H1 (cell line): ENCODE measurements around the gene PRICKLE2. TPM values are rescaled to one million over a fixed set of nuclear protein-coding genes. Genes with fewer than 3 reads are reported as not detected.

Experiments
- CTCF ChIA-PET: fragments of 300-600 bp; sonication (Branson Sonifier 250); formaldehyde crosslinking; loops from one replicate; lab custom pipeline; 2021; ENCODE audit not compliant: partially characterized antibody; lab: Charles Lee
- POLR2A ChIA-PET: fragments of 300-600 bp; sonication (Branson Sonifier 250); formaldehyde crosslinking; loops from one replicate; lab custom pipeline; 2021; ENCODE audit warnings: inconsistent platforms; ENCODE audit not compliant: partially characterized antibody; lab: Charles Lee
- DNase-seq, 2 experiments: peaks; one replicate each; pipeline versions ENCODE4 v3.0.0 to v3.0.0-alpha.2; 2010 to 2022; ENCODE audit warnings: low spot score in 2 of 2, low read depth in 1 of 2, mixed read lengths in 1 of 2
- FAIRE-seq: peaks from 2 replicates; lab custom pipeline; 2011; peaks lifted over from hg19 to GRCh38; lab: Jason Lieb, UNC
- H2AFZ ChIP-seq: 2 replicates; pipeline ENCODE4 v1.8.1; 2012; ENCODE audit warnings: low read length, inconsistent platforms
- H2AK5ac ChIP-seq: 2 replicates; pipeline ENCODE4 v1.6.1; 2013; ENCODE audit warnings: low read depth, low read length
- H2BK120ac ChIP-seq: replicated peaks from 2 replicates; pipeline ENCODE3; 2013; ENCODE audit warnings: low read depth, low read length, inconsistent platforms
- H2BK12ac ChIP-seq: 2 replicates; pipeline ENCODE4 v1.6.1; 2013; ENCODE audit warnings: low read depth, low read length
- H2BK15ac ChIP-seq: 2 replicates; pipeline ENCODE4 v1.6.1; 2013; ENCODE audit warnings: low read length
- H2BK20ac ChIP-seq: 2 replicates; pipeline ENCODE4 v1.6.1; 2013; ENCODE audit warnings: low read length
- H2BK5ac ChIP-seq: 2 replicates; pipeline ENCODE4 v1.6.1; 2013; ENCODE audit warnings: low read depth, low read length
- H3K14ac ChIP-seq: 2 replicates; pipeline ENCODE4 v1.6.1; 2013; ENCODE audit warnings: inconsistent platforms; ENCODE audit not compliant: insufficient read length
- H3K18ac ChIP-seq: 2 replicates; pipeline ENCODE4 v1.6.1; 2013; ENCODE audit warnings: low read length; ENCODE audit errors: extremely low read depth
- H3K23ac ChIP-seq: 2 replicates; pipeline ENCODE4 v1.6.1; 2013; ENCODE audit warnings: inconsistent platforms; ENCODE audit not compliant: insufficient read length
- H3K23me2 ChIP-seq: 2 replicates; pipeline ENCODE4 v1.6.1; 2013; ENCODE audit warnings: low read depth, low read length
- H3K27ac ChIP-seq: 2 replicates; pipeline ENCODE4 v1.6.1; 2011; ENCODE audit warnings: low read depth, low read length, inconsistent platforms
- H3K27me3 ChIP-seq, 4 experiments: replicated peaks in 1 of 4; 1 replicate in 1 of 4; 2 replicates in 3 of 4; pipeline versions ENCODE4 v1.6.1 to v1.8.1; 2011 to 2013; ENCODE audit warnings: low read length in 3 of 4, mild to moderate bottlenecking in 3 of 4, inconsistent platforms in 2 of 4, mixed read lengths in 2 of 4, moderate library complexity in 1 of 4; ENCODE audit not compliant: control insufficient read depth in 3 of 4, insufficient read depth in 3 of 4; ENCODE audit errors: extremely low read depth in 1 of 4
- H3K36me3 ChIP-seq, 4 experiments: 2 replicates each; pipeline versions ENCODE4 v1.6.1 to v1.8.1; 2011 to 2013; ENCODE audit warnings: mild to moderate bottlenecking in 4 of 4, low read length in 3 of 4, moderate library complexity in 2 of 4, control low read depth in 1 of 4, inconsistent platforms in 1 of 4; ENCODE audit not compliant: insufficient read depth in 4 of 4, control insufficient read depth in 2 of 4
- H3K4ac ChIP-seq: replicated peaks from 2 replicates; pipeline ENCODE3; 2013; ENCODE audit warnings: low read length, low read depth, mixed read lengths, inconsistent platforms; ENCODE audit not compliant: insufficient read length
- H3K4me1 ChIP-seq, 4 experiments: replicated peaks in 1 of 4; 1 replicate in 1 of 4; 2 replicates in 3 of 4; pipeline versions ENCODE4 v1.6.1 to v1.8.1; 2011 to 2013; ENCODE audit warnings: low read length in 3 of 4, inconsistent platforms in 2 of 4, mixed read lengths in 1 of 4; ENCODE audit not compliant: insufficient read depth in 4 of 4, control insufficient read depth in 3 of 4
- H3K4me2 ChIP-seq, 2 experiments: 2 replicates each; pipeline versions ENCODE4 v1.6.1 to v1.8.1; 2011 to 2013; ENCODE audit warnings: low read depth in 2 of 2, low read length in 2 of 2, control low read depth in 1 of 2, inconsistent platforms in 1 of 2, mild to moderate bottlenecking in 1 of 2; ENCODE audit not compliant: insufficient read depth in 1 of 2
- H3K4me3 ChIP-seq, 4 experiments: fragments of 200-600, 300-600 bp in 1 of 4; sonication (generic), shearing (Covaris generic), sonication (Bioruptor Twin) in 1 of 4; 2 replicates each; pipeline versions ENCODE4 v1.5.1 to v1.8.1; 2011 to 2016; ENCODE audit warnings: low read length in 4 of 4, low read depth in 3 of 4, control low read depth in 2 of 4, inconsistent platforms in 2 of 4, mild to moderate bottlenecking in 2 of 4, mixed read lengths in 1 of 4, moderate library complexity in 1 of 4; ENCODE audit not compliant: insufficient read depth in 2 of 4; ENCODE audit errors: extremely low read depth in 1 of 4
- H3K56ac ChIP-seq: replicated peaks from 2 replicates; pipeline ENCODE3; 2013; ENCODE audit warnings: low read depth, mild to moderate bottlenecking, mixed read lengths, low read length, inconsistent platforms; ENCODE audit not compliant: insufficient read length
- H3K79me1 ChIP-seq: 2 replicates; pipeline ENCODE4 v1.6.1; 2013; ENCODE audit warnings: low read depth, low read length, control low read depth
- H3K79me2 ChIP-seq, 2 experiments: 2 replicates each; pipeline versions ENCODE4 v1.6.1 to v1.8.1; 2012 to 2013; ENCODE audit warnings: low read length in 2 of 2, mild to moderate bottlenecking in 2 of 2, inconsistent platforms in 1 of 2; ENCODE audit not compliant: insufficient read depth in 2 of 2, control insufficient read depth in 1 of 2
- H3K9ac ChIP-seq, 4 experiments: replicated peaks in 1 of 4; 1 replicate in 1 of 4; 2 replicates in 3 of 4; pipeline versions ENCODE4 v1.6.1 to v1.8.1; 2011 to 2013; ENCODE audit warnings: low read depth in 3 of 4, low read length in 3 of 4, control low read depth in 2 of 4, mild to moderate bottlenecking in 2 of 4, moderate library complexity in 2 of 4, inconsistent platforms in 1 of 4; ENCODE audit errors: extremely low read depth in 1 of 4
- H3K9me3 ChIP-seq, 2 experiments: 2 replicates each; pipeline versions ENCODE4 v1.6.1 to v1.8.1; 2012 to 2013; ENCODE audit warnings: mild to moderate bottlenecking in 2 of 2, moderate library complexity in 2 of 2, control low read depth in 1 of 2, inconsistent platforms in 1 of 2, low read depth in 1 of 2, low read length in 1 of 2, mixed read lengths in 1 of 2; ENCODE audit not compliant: insufficient read depth in 2 of 2
- H4K20me1 ChIP-seq, 2 experiments: replicated peaks in 1 of 2; 2 replicates each; pipeline versions ENCODE3 to v1.8.1; 2011 to 2013; ENCODE audit warnings: inconsistent platforms in 2 of 2, low read length in 2 of 2, mild to moderate bottlenecking in 1 of 2; ENCODE audit not compliant: insufficient read depth in 2 of 2, control insufficient read depth in 1 of 2
- H4K5ac ChIP-seq: 2 replicates; pipeline ENCODE4 v1.6.1; 2013; ENCODE audit warnings: low read length, low read depth, mixed read lengths, inconsistent platforms; ENCODE audit not compliant: insufficient read length
- H4K8ac ChIP-seq: 2 replicates; pipeline ENCODE4 v1.8.0; 2013; ENCODE audit warnings: mild to moderate bottlenecking, moderate library complexity, low read length, inconsistent platforms; ENCODE audit not compliant: insufficient read depth; ENCODE audit errors: extremely low read depth
- H4K91ac ChIP-seq: replicated peaks from 2 replicates; pipeline ENCODE3; 2013; ENCODE audit warnings: low read length, mixed read lengths, inconsistent platforms; ENCODE audit not compliant: insufficient read length
- ATF2 ChIP-seq: IDR thresholded peaks from 2 replicates; pipeline ENCODE4 v1.6.1; 2012; ENCODE audit warnings: low read length, inconsistent platforms
- ATF3 ChIP-seq: IDR thresholded peaks from 2 replicates; pipeline ENCODE4 v1.6.1; 2011; ENCODE audit warnings: low read depth, mild to moderate bottlenecking, low read length; ENCODE audit not compliant: insufficient read depth
- CEBPB ChIP-seq: IDR thresholded peaks from 2 replicates; pipeline ENCODE4 v1.6.1; 2012; ENCODE audit warnings: low read depth, low read length
- CREB1 ChIP-seq: IDR thresholded peaks from 2 replicates; pipeline ENCODE4 v1.6.1; 2012; ENCODE audit warnings: inconsistent platforms
- CTBP2 ChIP-seq: IDR thresholded peaks from 2 replicates; pipeline ENCODE4 v1.7.0; 2011; ENCODE audit warnings: borderline replicate concordance, mild to moderate bottlenecking, moderate library complexity, mixed read lengths, low read length; ENCODE audit not compliant: insufficient read depth, insufficient read length
- KDM5A ChIP-seq: fragments of 200-600 bp; IDR thresholded peaks from 2 replicates; pipeline ENCODE4 v1.7.1; 2012; ENCODE audit warnings: mild to moderate bottlenecking, low read length, inconsistent platforms, mixed read lengths
- MAX ChIP-seq: IDR thresholded peaks from 2 replicates; pipeline ENCODE4 v1.6.1; 2012; ENCODE audit warnings: inconsistent platforms
- NANOG ChIP-seq: IDR thresholded peaks from 2 replicates; pipeline ENCODE4 v1.6.1; 2011; ENCODE audit warnings: low read length, low read depth, mild to moderate bottlenecking, inconsistent platforms; ENCODE audit not compliant: insufficient read depth, poor library complexity, severe bottlenecking
- POU5F1 ChIP-seq: IDR thresholded peaks from 2 replicates; pipeline ENCODE4 v1.6.1; 2011; ENCODE audit warnings: low read depth, mild to moderate bottlenecking, low read length, moderate library complexity
- SP1 ChIP-seq: IDR thresholded peaks from 2 replicates; pipeline ENCODE4 v1.6.1; 2011; ENCODE audit warnings: low read depth, low read length
- USF2 ChIP-seq: IDR thresholded peaks from 2 replicates; pipeline ENCODE4 v1.6.1; 2011; ENCODE audit warnings: low read length, improper control_type of control experiment
- WGBS, 2 experiments: shearing (Covaris generic) in 1 of 2; methylation state at CpG; one replicate each; pipeline versions ENCODE4 v1.1.6 to v1.1.7; 2013 to 2015; ENCODE audit warnings: low lambda C conversion rate in 2 of 2, mixed read lengths in 2 of 2, inconsistent platforms in 1 of 2, low coverage in 1 of 2, missing lambda C conversion rate in 1 of 2; ENCODE audit not compliant: insufficient replicate concordance in 2 of 2, insufficient coverage in 1 of 2, insufficient read length in 1 of 2; ENCODE audit errors: extremely low coverage in 1 of 2, missing lambda C conversion rate in 1 of 2; 5-methylcytosine and 5-hydroxymethylcytosine counted together
- polyA plus RNA-seq, 7 experiments: library from polyadenylated mRNA; depleted of rRNA in 3 of 7; stranded (reverse) in 5 of 7; unstranded in 2 of 7; fragments of >200 nt in 5 of 7; fragments of 200-250 nt in 2 of 7; gene quantifications; 1 replicate in 5 of 7; 2 replicates in 1 of 7; 4 replicates in 1 of 7; pipeline versions ENCODE4 v1.2.1 to v1.2.3, GENCODE V29; 2011 to 2013; ENCODE audit warnings: missing spikeins in 2 of 7, mixed read lengths in 2 of 7
- total RNA-seq: library from RNA; stranded (reverse); fragmentation: NEBNext Ultra II Directional; extraction: Animal tissue kit (Norgen Biotek cat#: 25700); gene quantifications from 2 replicates; pipeline ENCODE4 v1.2.1, GENCODE V29; 2021

PRICKLE2 gene
- total and polyA plus RNA-seq, 2 of the 8 experiments (the other 6 are each of a cell fraction or from before 2014, with no cell fraction given) = 2.9 to 8.0 TPM

GRCh38 chr3:64064804-64065203 is 160.5 kb downstream of the PRICKLE2 start:
- Histone ChIP-seq H2BK20ac (no peak overlapping the region), H3K27ac (no peak overlapping the region), H4K5ac (no peak overlapping the region), H3K14ac (no peak overlapping the region), H2BK120ac (no peak overlapping the region), H3K23me2 (no peaks in the 10 kb centered on the region), H3K4ac (no peak overlapping the region), H2BK12ac (no peak overlapping the region), H3K36me3 (no peaks in the 10 kb centered on the region), H3K9ac (no peak overlapping the region), H3K79me2 (no peaks in the 10 kb centered on the region), H3K79me1 (no peaks in the 10 kb centered on the region), H3K4me2 (no peak overlapping the region), H3K27me3 (no peaks in the 10 kb centered on the region; a peak in 4 of 7 replicates), H2AK5ac (no peak overlapping the region), H4K20me1 (no peaks in the 10 kb centered on the region), H3K56ac (no peak overlapping the region), H4K8ac (no peak overlapping the region), H3K23ac (no peak overlapping the region), H3K18ac (no peak overlapping the region), H3K4me3 (no peak overlapping the region), H2BK15ac (no peak overlapping the region), H2AFZ (no peak overlapping the region), H3K9me3 (no peaks in the 10 kb centered on the region), H3K4me1 (peaks cover 0 to 7% (median 6%) of the 10 kb centered on the region in 4 experiments; a peak in 6 of 7 replicates), H2BK5ac (no peak overlapping the region), H4K91ac (no peak overlapping the region)
- FAIRE-seq (no peak), DNase-seq (no peak)
- ChIA-PET CTCF (no interaction called here), POLR2A (no interaction called here)
- TF ChIP-seq KDM5A (no peak), SP1 (no peak), CEBPB (no peak), USF2 (no peak), CREB1 (no peak), MAX (no peak), NANOG (no peak), POU5F1 (no peak), CTBP2 (no peak), ATF3 (no peak), ATF2 (no peak)
- WGBS, 2 experiments = 83% methylated on average over 2 of the region's 2 CpGs; no CpG with 5 or more reads in 1 of the 2 experiments
